GM12878 (cell line): Measurements from ENCODE around the gene ANK3. TPM values are rescaled to one million over a fixed set of nuclear protein-coding genes. Genes with fewer than 3 reads are reported as not detected.

Experiments
- ATAC-seq: fragments of 200-7000 bp; cut with Tn5 transposase; 3 replicates; pipeline ENCODE4 v1.9.1; 2020; ENCODE audit warnings: mild to moderate bottlenecking, moderate library complexity
- BruUV-seq: library from RNA; stranded (reverse); fragments of 400-500 nt; replicated peaks from 2 replicates; lab custom pipeline; 2021; lab: Mats Ljungman, UMichigan
- CTCF ChIA-PET: fragments of 300-600 bp; sonication (Branson Sonifier 250); formaldehyde crosslinking; extraction: SDS; loops from one replicate; lab custom pipeline; 2021; ENCODE audit warnings: inconsistent platforms; lab: Yijun Ruan, JAX
- POLR2A ChIA-PET: fragments of 350-600 bp; formaldehyde crosslinking; extraction: SDS; loops from one replicate; lab custom pipeline; 2021; ENCODE audit warnings: inconsistent platforms; lab: Charles Lee
- RAD21 ChIA-PET: fragments of 300-600 bp; sonication (Branson Sonifier 250); formaldehyde crosslinking; loops from one replicate; lab custom pipeline; 2023; ENCODE audit warnings: antibody characterized with exemption; ENCODE audit not compliant: unreplicated experiment; lab: Charles Lee
- SMC1A ChIA-PET: fragments of 300-600 bp; sonication (Branson Sonifier 250); formaldehyde crosslinking; loops from one replicate; lab custom pipeline; 2023; ENCODE audit not compliant: unreplicated experiment, uncharacterized antibody; lab: Charles Lee
- DNase-seq: peaks from one replicate; pipeline ENCODE4 v3.0.0-alpha.2; 2011; ENCODE audit warnings: low read depth, low spot score
- FAIRE-seq: peaks from 3 replicates; lab custom pipeline; 2011; peaks lifted over from hg19 to GRCh38; lab: Jason Lieb, UNC
- H2AFZ ChIP-seq: 2 replicates; pipeline ENCODE4 v1.6.0; 2011; ENCODE audit warnings: low read depth, low read length, control low read depth; ENCODE audit not compliant: control insufficient read depth
- H3K27ac ChIP-seq: 2 replicates; pipeline ENCODE4 v1.5.1; 2011; ENCODE audit warnings: control low read depth; ENCODE audit not compliant: control insufficient read depth, insufficient read depth
- H3K27me3 ChIP-seq, 2 experiments: replicated peaks in 1 of 2; 2 replicates each; pipeline versions ENCODE4 v1.6.0 to v1.6.1; 2011; ENCODE audit warnings: low read length in 1 of 2; ENCODE audit not compliant: control insufficient read depth in 2 of 2, insufficient read depth in 2 of 2
- H3K36me3 ChIP-seq, 2 experiments: 2 replicates each; pipeline ENCODE4 v1.5.1; 2011; ENCODE audit warnings: low read length in 1 of 2; ENCODE audit not compliant: control insufficient read depth in 2 of 2, insufficient read depth in 2 of 2
- H3K4me1 ChIP-seq: 2 replicates; pipeline ENCODE4 v1.6.1; 2011; ENCODE audit warnings: mild to moderate bottlenecking, low read length, moderate library complexity, mixed read lengths; ENCODE audit not compliant: control insufficient read depth, insufficient read depth
- H3K4me2 ChIP-seq: 2 replicates; pipeline ENCODE4 v1.6.0; 2011; ENCODE audit warnings: control low read depth; ENCODE audit not compliant: control insufficient read depth, insufficient read depth
- H3K4me3 ChIP-seq: fragments of 200-600 bp; sonication (generic); 2 replicates; pipeline ENCODE4 v1.5.1; 2016
- H3K79me2 ChIP-seq: 2 replicates; pipeline ENCODE4 v1.6.0; 2011; ENCODE audit warnings: low read length; ENCODE audit not compliant: control insufficient read depth, insufficient read depth
- H3K9ac ChIP-seq: 2 replicates; pipeline ENCODE4 v1.8.0; 2011; ENCODE audit warnings: low read length, control low read depth, mixed read lengths; ENCODE audit not compliant: control insufficient read depth, insufficient read depth
- H3K9me3 ChIP-seq: replicated peaks from 3 replicates; pipeline ENCODE4 v1.5.1; 2011; ENCODE audit warnings: mild to moderate bottlenecking, low read length; ENCODE audit not compliant: control insufficient read depth, insufficient read depth
- H4K20me1 ChIP-seq: 2 replicates; pipeline ENCODE4 v1.6.0; 2011; ENCODE audit not compliant: control insufficient read depth, insufficient read depth
- CBFB ChIP-seq: IDR thresholded peaks from 2 replicates; pipeline ENCODE4 v1.6.1; 2016; ENCODE audit warnings: antibody characterized with exemption, low read depth
- CHD1 ChIP-seq: IDR thresholded peaks from 2 replicates; pipeline ENCODE4 v1.6.1; 2012; ENCODE audit warnings: low read depth, low read length, improper control_type of control experiment
- IKZF1 ChIP-seq: fragments of 450-650 bp; conservative IDR thresholded peaks from 2 replicates; pipeline ENCODE4 v1.6.1; 2017; ENCODE audit warnings: antibody characterized with exemption, mild to moderate bottlenecking
- KAT2A ChIP-seq: conservative IDR thresholded peaks from 2 replicates; pipeline ENCODE4 v1.6.1; 2011; ENCODE audit warnings: low read depth, low read length; ENCODE audit not compliant: control insufficient read depth
- KLF5 ChIP-seq: fragments of 450-650 bp; IDR thresholded peaks from 2 replicates; pipeline ENCODE4 v1.6.1; 2014; ENCODE audit warnings: mild to moderate bottlenecking; ENCODE audit not compliant: partially characterized antibody
- POLR2AphosphoS5 ChIP-seq: IDR thresholded peaks from 2 replicates; pipeline ENCODE4 v1.6.1; 2011; ENCODE audit warnings: mild to moderate bottlenecking, low read length, inconsistent platforms
- SIN3A ChIP-seq: IDR thresholded peaks from 2 replicates; pipeline ENCODE4 v1.6.1; 2012; ENCODE audit warnings: low read depth, low read length, improper control_type of control experiment
- SMAD5 ChIP-seq: IDR thresholded peaks from 2 replicates; pipeline ENCODE4 v1.6.1; 2016; ENCODE audit warnings: antibody characterized with exemption, low read depth
- ZBTB33 ChIP-seq: fragments of 450-650 bp; IDR thresholded peaks from 2 replicates; pipeline ENCODE4 v1.6.1; 2017; ENCODE audit warnings: mild to moderate bottlenecking
- ZNF622 ChIP-seq: fragments of 450-650 bp; IDR thresholded peaks from 2 replicates; pipeline ENCODE4 v1.6.1; 2017; ENCODE audit warnings: mild to moderate bottlenecking, inconsistent platforms
- WGBS: methylation state at CpG from one replicate; pipeline ENCODE4 v1.1.6; 2016; ENCODE audit warnings: low lambda C conversion rate; ENCODE audit not compliant: insufficient replicate concordance, insufficient coverage; ENCODE audit errors: missing lambda C conversion rate; 5-methylcytosine and 5-hydroxymethylcytosine counted together
- in situ Hi-C: fragments of 300-500 bp; cut with MboI; formaldehyde crosslinking; loops from 9 replicates; pipeline ENCODE4 v1.14.3; 2018; ENCODE audit warnings: mixed read lengths
- intact Hi-C: fragments of 100-400 bp; cut with micrococcal nuclease; formaldehyde crosslinking; loops from one replicate; pipeline ENCODE4 v1.14.2; 2022; ENCODE audit not compliant: unreplicated experiment
- polyA plus RNA-seq, 11 experiments: library from polyadenylated mRNA; depleted of rRNA in 4 of 11; unstranded in 6 of 11; stranded (reverse) in 5 of 11; fragments of >200 nt; fragmentation: Nextera tagmentation in 4 of 11; fragmentation: Illumina TruSeq in 1 of 11; extraction: Ambion mirVana in 4 of 11; extraction: Trizol in 1 of 11; gene quantifications; 1 replicate in 1 of 11; 2 replicates in 10 of 11; pipeline versions ENCODE4 v1.2.1 to v1.2.3, GENCODE V29; 2011 to 2016; ENCODE audit warnings: inconsistent platforms in 2 of 11, missing spikeins in 2 of 11, low read depth in 1 of 11
- total RNA-seq, 4 experiments: library from RNA; depleted of rRNA in 3 of 4; stranded (reverse); fragments of >200 nt in 3 of 4; fragmentation: Illumina TruSeq in 1 of 4; extraction: Trizol in 1 of 4; gene quantifications; 2 replicates each; pipeline versions ENCODE4 v1.2.1 to v1.2.3, GENCODE V29; 2013 to 2021

Gene ANK3
- total and polyA plus RNA-seq, 10 of the 15 experiments (the other 5 are each of a cell fraction or from before 2014, with no cell fraction given), result 0.06 to 0.82 (median 0.20) TPM; not detected in 2

DNA sequence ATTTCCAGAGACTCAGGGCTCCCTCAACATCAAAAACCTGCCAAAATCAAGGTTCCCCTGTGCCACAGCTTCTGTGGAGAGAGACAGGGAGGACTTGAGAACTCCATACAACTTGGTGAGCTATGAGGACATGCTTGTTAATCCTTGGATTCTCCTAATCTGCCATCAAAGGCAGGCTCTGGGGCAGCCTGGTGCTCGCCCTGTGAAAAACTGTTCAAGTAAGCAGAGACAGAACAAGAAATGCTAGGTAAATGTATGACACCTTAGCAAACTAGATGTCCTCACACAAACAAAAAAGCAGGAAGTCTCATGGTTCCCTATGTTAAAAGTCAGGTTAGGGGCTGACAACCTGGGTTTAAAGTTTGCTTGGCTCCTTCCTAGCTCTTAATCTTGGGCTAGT is 73.6 kb downstream of the ANK3 start:
- Histone ChIP-seq H2AFZ (no peak overlapping the region), H3K4me3 (no peak overlapping the region), H3K27me3 (no peaks in the 10 kb centered on the region; a peak in 1 of 4 replicates), H3K4me2 (no peak overlapping the region), H3K4me1 (no peaks in the 10 kb centered on the region), H3K9ac (no peak overlapping the region), H3K9me3 (no peaks in the 10 kb centered on the region), H3K27ac (no peak overlapping the region), H3K79me2 (no peaks in the 10 kb centered on the region), H3K36me3 (no peaks in the 10 kb centered on the region), H4K20me1 (no peaks in the 10 kb centered on the region)
- ChIA-PET POLR2A (no interaction called here), SMC1A (interaction anchor here (1.3 to 1.7 kb wide), 3 partner anchors 9 to 330 kb away, joined by 3 to 5 read pairs (median 4); no protein-coding TSS in a partner anchor), CTCF (interaction anchor here (1.0 to 1.6 kb wide), 4 partner anchors 14 to 143 kb away, joined by 3 to 4 read pairs (median 3); no protein-coding TSS in a partner anchor), RAD21 (no interaction called here)
- intact Hi-C loops, result no loop called here
- DNase-seq, result no peak
- 29% methylated on average over 1 of the region's 1 CpG for WGBS
- ATAC-seq, result no peak
- BruUV-seq, result no TSS peak
- FAIRE-seq, result no peak
- in situ Hi-C loops, result no loop called here
- TF ChIP-seq CBFB (no peak), KAT2A (no peak), CHD1 (no peak), KLF5 (no peak), ZBTB33 (no peak), SIN3A (no peak), SMAD5 (no peak), ZNF622 (no peak), POLR2AphosphoS5 (no peak), IKZF1 (no peak)
